Muscle of leg (tissue), 16 donors: ENCODE data around the gene COX19. TPM values are rescaled to one million over a fixed set of nuclear protein-coding genes. Genes with fewer than 3 reads are reported as not detected.

Source experiments
- DNase-seq: peaks from one replicate; pipeline ENCODE4 v3.0.0; 2013
- H3K27ac ChIP-seq: one replicate; pipeline ENCODE4 v1.5.1; 2013; ENCODE audit warnings: mild to moderate bottlenecking, low read length, control low read depth
- H3K27me3 ChIP-seq: one replicate; pipeline ENCODE4 v1.6.1; 2013; ENCODE audit warnings: low read length; ENCODE audit not compliant: control insufficient read depth, insufficient read depth
- H3K36me3 ChIP-seq: one replicate; pipeline ENCODE4 v1.6.1; 2013; ENCODE audit warnings: low read length; ENCODE audit not compliant: control insufficient read depth, insufficient read depth
- H3K4me1 ChIP-seq: one replicate; pipeline ENCODE4 v1.6.1; 2013; ENCODE audit warnings: low read length; ENCODE audit not compliant: control insufficient read depth, insufficient read depth
- H3K4me3 ChIP-seq: one replicate; pipeline ENCODE4 v1.5.1; 2013; ENCODE audit warnings: low read length, control low read depth
- H3K9me3 ChIP-seq: replicated peaks from 2 replicates; pipeline ENCODE4 v1.6.1; 2013; ENCODE audit warnings: low read depth, low read length; ENCODE audit not compliant: control insufficient read depth
- WGBS: methylation state at CpG from one replicate; pipeline ENCODE4 v1.1.5; 2013; ENCODE audit warnings: missing lambda C conversion rate; ENCODE audit not compliant: insufficient coverage; 5-methylcytosine and 5-hydroxymethylcytosine counted together
- long read RNA-seq, 11 donors: transcript quantifications; one replicate each; lab custom pipeline, GENCODE V29; 2026
- polyA plus RNA-seq, 8 donors: library from polyadenylated mRNA; unstranded; fragments of 120-200 nt; gene quantifications; one replicate each; pipeline versions ENCODE4 v1.2.1 to v1.2.3, GENCODE V29; 2013; ENCODE audit warnings: inconsistent platforms in 1 of 8, low replicate concordance in 1 of 8; ENCODE audit not compliant: insufficient read length in 8 of 8, insufficient read depth in 1 of 8
- total RNA-seq: library from RNA; stranded (reverse); fragments of 120-200 nt; gene quantifications from one replicate; pipeline ENCODE4 v1.2.4, GENCODE V29; 2013

The COX19 gene, protein sequence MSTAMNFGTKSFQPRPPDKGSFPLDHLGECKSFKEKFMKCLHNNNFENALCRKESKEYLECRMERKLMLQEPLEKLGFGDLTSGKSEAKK
- total RNA-seq, result 10.3 TPM
- 10 to 100 TPM in 5 of 8 donors, 1 to 10 TPM in 3; 8.9 to 12.4 (median 10.7) TPM for polyA plus RNA-seq
- long read RNA-seq, donor 1, partial matches to known transcripts, result 0 of 5 reads
- long read RNA-seq, donor 1, other reads (novel, unspliced or antisense), result 0 of 5 reads
- long read RNA-seq, donor 2, result 0 reads
- long read RNA-seq, donor 3, transcript COX19-201 (3 exons, 3,666 nt), result major isoform, 9 of 9 reads
- long read RNA-seq, donor 3, partial matches to known transcripts, result 0 of 9 reads
- long read RNA-seq, donor 3, other reads (novel, unspliced or antisense), result 0 of 9 reads
- long read RNA-seq, donor 4, transcript COX19-201 (3 exons, 3,666 nt), result major isoform, 6 of 6 reads
- long read RNA-seq, donor 4, partial matches to known transcripts, result 0 of 6 reads
- long read RNA-seq, donor 4, other reads (novel, unspliced or antisense), result 0 of 6 reads
- long read RNA-seq, donor 5, transcript COX19-201 (3 exons, 3,666 nt), result major isoform, 19 of 21 reads
- long read RNA-seq, donor 5, partial matches to known transcripts, result 0 of 21 reads
- long read RNA-seq, donor 5, other reads (novel, unspliced or antisense), result 0 of 21 reads
- long read RNA-seq, donor 6, transcript COX19-201 (3 exons, 3,666 nt), result major isoform, 24 of 24 reads
- long read RNA-seq, donor 6, partial matches to known transcripts, result 0 of 24 reads
- long read RNA-seq, donor 6, other reads (novel, unspliced or antisense), result 0 of 24 reads
- long read RNA-seq, donor 7, transcript COX19-201 (3 exons, 3,666 nt), result major isoform, 11 of 12 reads
- long read RNA-seq, donor 7, partial matches to known transcripts, result 0 of 12 reads
- long read RNA-seq, donor 7, other reads (novel, unspliced or antisense), result 0 of 12 reads
- long read RNA-seq, donor 8, transcript COX19-201 (3 exons, 3,666 nt), result major isoform, 5 of 7 reads
- long read RNA-seq, donor 8, partial matches to known transcripts, result 0 of 7 reads
- long read RNA-seq, donor 8, other reads (novel, unspliced or antisense), result 0 of 7 reads
- long read RNA-seq, donor 9, transcript COX19-201 (3 exons, 3,666 nt), result major isoform, 7 of 8 reads
- long read RNA-seq, donor 9, partial matches to known transcripts, result 0 of 8 reads
- long read RNA-seq, donor 9, other reads (novel, unspliced or antisense), result 0 of 8 reads
- long read RNA-seq, donor 10, transcript COX19-201 (3 exons, 3,666 nt), result major isoform, 9 of 11 reads
- long read RNA-seq, donor 10, partial matches to known transcripts, result 0 of 11 reads
- long read RNA-seq, donor 10, other reads (novel, unspliced or antisense), result 0 of 11 reads
- long read RNA-seq, donor 11, transcript COX19-201 (3 exons, 3,666 nt), result major isoform, 6 of 10 reads
- long read RNA-seq, donor 11, partial matches to known transcripts, result 0 of 10 reads
- long read RNA-seq, donor 11, other reads (novel, unspliced or antisense), result 0 of 10 reads

- no peaks in the 10 kb centered on the region for H3K27me3 ChIP-seq
- H3K4me3 ChIP-seq, result peak within 1 kb of the TSS; percentile 85
- under 1% methylated on average over 72 of the region's 78 CpGs for WGBS
- peaks cover 22% of the 10 kb centered on the region for H3K36me3 ChIP-seq
- DNase-seq, result peak; percentile 94
- H3K9me3 ChIP-seq, result no peaks in the 10 kb centered on the region
- peaks cover 21% of the 10 kb centered on the region for H3K4me1 ChIP-seq
- H3K27ac ChIP-seq, result peak within 1 kb of the TSS; percentile 79
These were observed at the start of gene COX19 for GRCh38 chr7:974820-975681. TSS of gene COX19 (minus strand) at chr7:975549. CDS start at chr7:975509, 40 bp downstream.

GRCh38 chr7:1024331-1024841, 49.0 kb upstream of the COX19 start:
- H3K27ac ChIP-seq, result no peak overlapping the region
- no peak for DNase-seq
- H3K4me3 ChIP-seq, result no peak overlapping the region
- no peaks in the 10 kb centered on the region for H3K27me3 ChIP-seq
- 40% methylated on average over 3 of the region's 15 CpGs for WGBS
- H3K9me3 ChIP-seq, result peaks cover 6% of the 10 kb centered on the region
- H3K36me3 ChIP-seq, result peaks cover 36% of the 10 kb centered on the region
- H3K4me1 ChIP-seq, result peaks cover 73% of the 10 kb centered on the region

DNA sequence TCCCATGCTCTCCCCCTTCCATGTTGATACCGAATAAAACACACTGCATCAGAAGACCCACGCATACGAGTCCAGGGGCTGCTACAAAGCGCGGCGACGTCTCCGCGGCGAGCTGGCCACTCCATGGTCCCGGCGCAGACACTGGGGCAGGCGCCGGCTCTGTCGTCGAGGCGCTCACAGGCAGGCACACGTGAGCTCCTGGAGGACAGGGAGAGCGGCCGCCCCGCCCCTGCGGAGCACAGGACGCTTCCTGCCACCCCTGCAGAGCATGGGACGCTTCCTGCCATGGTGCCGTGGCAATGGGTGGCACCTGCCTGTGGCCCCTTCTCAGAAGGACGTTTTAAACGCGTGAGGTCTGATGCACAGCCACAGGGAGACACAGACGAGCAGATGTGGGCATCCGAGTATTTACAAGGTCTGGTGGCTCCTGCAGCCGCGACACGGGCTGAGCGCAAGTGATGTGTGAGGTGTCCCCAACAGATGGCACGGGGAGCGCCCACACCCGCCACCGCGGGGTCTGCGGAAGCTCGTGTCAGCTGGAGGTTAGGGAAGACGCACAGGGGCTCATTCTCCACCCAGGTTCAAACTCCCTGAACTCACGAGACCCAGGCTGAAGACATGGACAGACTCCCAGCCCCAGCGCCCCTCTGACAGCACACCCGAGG, 47.6 kb upstream of the COX19 start:
- Histone ChIP-seq H3K27me3 (no peaks in the 10 kb centered on the region), H3K27ac (no peak overlapping the region), H3K4me1 (peaks cover 65% of the 10 kb centered on the region), H3K4me3 (no peak overlapping the region), H3K9me3 (peaks cover 6% of the 10 kb centered on the region), H3K36me3 (peaks cover 41% of the 10 kb centered on the region)
- 90% methylated on average over 45 of the region's 45 CpGs for WGBS
- no peak for DNase-seq

DNA sequence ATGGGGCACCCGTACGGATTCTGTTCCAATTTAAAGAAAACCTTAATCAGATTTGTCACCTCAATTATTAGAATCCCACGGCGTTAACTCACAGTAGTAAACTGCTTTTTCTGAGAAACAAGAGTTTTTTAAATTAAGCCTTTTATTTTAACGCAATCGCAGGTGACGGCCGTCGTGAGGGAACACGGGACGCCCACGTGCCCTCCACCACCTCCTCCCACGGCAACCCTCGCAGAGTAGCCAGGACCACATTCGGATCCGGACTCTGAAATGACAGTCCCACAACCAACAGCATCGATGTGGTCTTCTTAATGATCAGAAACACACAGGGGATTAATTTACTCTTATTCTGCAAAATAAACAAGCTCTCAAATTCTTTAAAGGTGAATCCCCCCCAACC, 47.0 kb upstream of the COX19 start:
- Histone ChIP-seq H3K27ac (no peak overlapping the region), H3K27me3 (no peaks in the 10 kb centered on the region), H3K36me3 (peaks cover 43% of the 10 kb centered on the region), H3K4me3 (no peak overlapping the region), H3K9me3 (peaks cover 6% of the 10 kb centered on the region), H3K4me1 (peaks cover 62% of the 10 kb centered on the region)
- 97% methylated on average over 17 of the region's 17 CpGs for WGBS
- DNase-seq, result no peak

GRCh38 chr7:1021931-1022330, 46.6 kb upstream of the COX19 start:
- peaks cover 58% of the 10 kb centered on the region for H3K4me1 ChIP-seq
- peaks cover 46% of the 10 kb centered on the region for H3K36me3 ChIP-seq
- no peak overlapping the region for H3K27ac ChIP-seq
- H3K4me3 ChIP-seq, result no peak overlapping the region
- peaks cover 6% of the 10 kb centered on the region for H3K9me3 ChIP-seq
- H3K27me3 ChIP-seq, result no peaks in the 10 kb centered on the region
- WGBS, result 93% methylated on average over 24 of the region's 25 CpGs
- DNase-seq, result no peak

DNA sequence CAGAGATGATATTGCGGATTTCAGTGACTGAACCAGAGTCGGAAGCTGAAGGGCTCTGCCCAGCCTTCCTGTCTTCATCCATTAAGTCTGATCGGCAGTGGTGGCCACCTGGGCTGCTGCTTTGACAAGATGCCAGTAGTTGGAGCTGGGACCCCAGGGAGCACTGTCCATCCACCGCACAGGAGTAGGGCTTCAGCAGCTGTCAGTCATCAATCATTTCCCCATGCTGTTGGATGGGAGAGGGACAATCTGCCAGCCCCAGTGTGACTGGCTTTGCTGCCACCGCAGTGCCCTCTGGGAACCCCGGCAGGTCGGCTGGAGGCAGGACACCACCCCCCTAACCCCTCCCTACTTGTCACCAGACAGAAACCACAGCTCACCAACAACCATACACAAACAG, 46.0 kb upstream of the COX19 start:
- peaks cover 6% of the 10 kb centered on the region for H3K9me3 ChIP-seq
- WGBS, result 100% methylated on average over 4 of the region's 7 CpGs
- peaks cover 53% of the 10 kb centered on the region for H3K4me1 ChIP-seq
- peaks cover 44% of the 10 kb centered on the region for H3K36me3 ChIP-seq
- H3K4me3 ChIP-seq, result no peak overlapping the region
- no peaks in the 10 kb centered on the region for H3K27me3 ChIP-seq
- H3K27ac ChIP-seq, result no peak overlapping the region
- DNase-seq, result no peak

GRCh38 chr7:1020849-1021251, 45.5 kb upstream of the COX19 start:
- H3K4me1 ChIP-seq, result peaks cover 48% of the 10 kb centered on the region
- 91% methylated on average over 6 of the region's 7 CpGs for WGBS
- peaks cover 39% of the 10 kb centered on the region for H3K36me3 ChIP-seq
- DNase-seq, result no peak
- no peaks in the 10 kb centered on the region for H3K27me3 ChIP-seq
- H3K4me3 ChIP-seq, result no peak overlapping the region
- H3K27ac ChIP-seq, result no peak overlapping the region
- peaks cover 6% of the 10 kb centered on the region for H3K9me3 ChIP-seq

- H3K36me3 ChIP-seq, result peaks cover 31% of the 10 kb centered on the region
- H3K27ac ChIP-seq, result no peak overlapping the region
These were observed 44.7 kb upstream of the COX19 start for GRCh38 chr7:1019789-1020610.

More at GRCh38 chr7:1019789-1020610, 44.7 kb upstream of the COX19 start:
- Histone ChIP-seq H3K4me3 (no peak overlapping the region), H3K9me3 (peaks cover 6% of the 10 kb centered on the region), H3K4me1 (peaks cover 43% of the 10 kb centered on the region), H3K27me3 (no peaks in the 10 kb centered on the region)
- 83% methylated on average over 27 of the region's 42 CpGs for WGBS
- DNase-seq, result no peak
